GM21390 (cell line): ENCODE measurements around the gene TP53TG5.
A peak's percentile ranks its signal among the peaks of the same experiment; 100 is the strongest.

Experiments used
- ATAC-seq: cut with Tn5 transposase; IDR thresholded peaks from one replicate; pipeline ENCODE4 v1.9.1; 2021; ENCODE audit not compliant: unreplicated experiment

TP53TG5 gene

DNA sequence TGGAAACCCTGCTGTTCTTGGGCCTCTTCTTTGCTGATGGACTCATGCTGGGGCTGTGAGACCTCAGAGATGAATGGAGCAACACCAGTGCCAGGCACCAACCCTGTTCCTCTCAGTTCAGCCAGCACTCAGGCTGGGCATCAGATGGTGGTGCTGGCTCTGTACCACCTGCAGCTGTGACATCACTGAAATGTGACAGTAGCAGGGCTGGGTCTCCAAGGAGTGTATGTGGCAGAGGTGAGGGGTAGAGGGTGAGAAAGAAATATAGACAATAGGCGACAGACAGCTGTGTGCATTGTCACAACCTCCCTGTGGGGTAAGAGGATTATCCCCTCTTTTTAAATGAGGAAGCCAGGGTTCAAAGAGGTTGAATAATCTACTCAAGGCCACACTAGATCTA lies at the start of gene TP53TG5:
TP53TG5 (minus strand) TSS at position 135 of the 400 bp plus-strand sequence; CDS start at position 46, 89 bp downstream.
- ATAC-seq = no peak

DNA sequence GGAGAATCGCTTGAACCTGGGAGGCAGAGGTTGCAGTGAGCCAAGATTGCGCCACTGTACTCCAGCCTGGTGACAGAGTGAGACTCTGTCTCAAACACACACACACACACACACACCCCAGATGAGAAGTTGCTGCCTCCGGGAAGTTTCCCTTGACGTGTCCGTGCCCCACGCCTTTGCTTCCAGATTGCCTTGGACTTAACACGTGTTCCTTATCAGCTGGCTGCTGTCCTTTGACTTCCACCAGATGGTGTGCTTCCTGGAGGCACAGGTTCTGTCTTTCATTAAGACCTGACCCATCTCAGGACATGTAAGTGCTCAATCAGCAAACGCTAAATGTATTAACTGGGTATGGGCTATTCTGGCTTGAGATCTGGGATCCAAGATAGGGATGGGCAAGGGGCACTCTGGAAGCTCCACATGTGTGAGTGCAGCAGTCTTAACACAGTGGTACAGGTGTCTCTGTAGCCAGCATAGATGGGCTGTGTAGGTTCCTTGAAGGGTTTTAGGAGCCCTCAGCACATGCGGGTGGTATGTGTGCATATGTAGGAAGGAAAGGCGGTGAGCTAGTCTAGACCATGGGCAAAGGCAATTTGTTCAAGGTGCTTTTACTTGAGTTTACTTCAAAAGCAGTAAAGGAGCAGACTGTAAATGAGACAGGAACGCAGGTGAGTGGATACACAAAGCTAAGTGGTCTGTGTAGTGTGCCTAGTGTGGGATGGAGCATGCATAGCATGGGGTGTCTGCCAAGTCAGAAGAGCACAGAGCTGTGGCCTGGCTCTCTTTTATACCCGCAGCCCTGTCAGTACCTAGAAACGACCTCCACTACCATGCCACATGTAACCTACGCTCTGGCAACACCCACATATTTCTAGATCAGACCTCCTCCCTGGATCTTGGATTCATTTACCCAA lies 49.4 kb upstream of the TP53TG5 start:
- ATAC-seq = no peak

GRCh38 chr20:45426320-45427016 lies 48.3 kb upstream of the TP53TG5 start:
- no peak for ATAC-seq

GRCh38 chr20:45425561-45425960 lies 47.4 kb upstream of the TP53TG5 start:
- no peak for ATAC-seq

GRCh38 chr20:45423700-45424099 lies 45.6 kb upstream of the TP53TG5 start:
- no peak for ATAC-seq

DNA sequence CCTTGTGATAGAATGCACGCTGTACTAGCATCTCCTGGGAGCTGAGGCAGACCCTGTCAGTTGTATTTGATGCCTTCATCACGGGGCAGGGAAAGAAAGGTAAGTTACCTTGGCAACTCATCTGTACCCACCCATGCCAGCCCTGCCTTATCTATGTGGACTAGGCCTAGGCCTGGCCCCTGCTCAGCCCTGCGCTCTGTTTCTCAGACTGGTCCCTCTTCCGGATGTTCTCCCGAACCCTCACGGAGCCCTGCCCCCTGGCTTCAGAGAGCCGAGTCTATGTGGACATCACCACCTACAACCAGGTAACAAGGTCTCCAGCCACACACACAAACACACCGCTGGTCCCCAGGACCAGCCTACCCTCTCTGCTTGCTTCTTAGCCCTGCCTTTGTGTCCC lies 42.0 kb upstream of the TP53TG5 start:
- ATAC-seq = no peak

DNA sequence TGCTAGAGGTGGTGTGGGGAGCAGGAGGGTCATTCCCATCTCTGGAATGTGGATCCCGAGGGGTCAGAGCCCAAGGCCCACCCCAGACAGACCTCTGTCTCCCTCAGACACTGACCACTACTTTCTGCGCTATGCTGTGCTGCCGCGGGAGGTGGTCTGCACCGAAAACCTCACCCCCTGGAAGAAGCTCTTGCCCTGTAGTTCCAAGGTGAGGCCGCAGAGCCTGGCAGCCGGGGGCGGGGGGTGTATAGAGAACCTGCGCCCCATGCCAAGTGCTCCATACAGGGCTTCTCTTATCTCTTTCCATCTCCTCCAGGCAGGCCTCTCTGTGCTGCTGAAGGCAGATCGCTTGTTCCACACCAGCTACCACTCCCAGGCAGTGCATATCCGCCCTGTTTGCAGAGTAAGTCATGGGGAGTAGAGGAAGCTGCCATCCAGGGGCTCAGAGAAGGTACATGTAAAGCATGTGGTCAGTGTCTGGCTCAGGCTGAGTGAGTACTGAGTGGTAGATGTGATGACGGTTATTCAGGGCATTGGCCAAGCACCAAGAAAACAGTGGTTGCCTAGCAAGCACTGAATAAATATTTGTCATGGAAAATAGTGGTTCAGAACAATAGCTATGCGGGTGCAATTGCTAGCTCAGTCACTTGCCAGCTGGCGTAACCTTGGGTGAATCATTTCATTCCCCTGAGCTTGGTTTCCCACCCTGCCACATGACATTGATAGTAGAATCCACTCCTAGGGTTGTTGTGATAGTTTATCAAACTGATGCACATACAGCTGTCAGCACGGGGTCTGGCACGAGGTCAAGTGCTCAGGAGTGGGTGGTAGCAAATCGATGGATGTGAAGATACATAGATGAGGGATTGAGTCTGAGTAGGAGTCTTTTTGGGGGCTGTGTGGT lies 41.3 kb upstream of the TP53TG5 start:
- peak; percentile 62 for ATAC-seq

GRCh38 chr20:45416917-45417316 lies 38.8 kb upstream of the TP53TG5 start:
- ATAC-seq = no peak

DNA sequence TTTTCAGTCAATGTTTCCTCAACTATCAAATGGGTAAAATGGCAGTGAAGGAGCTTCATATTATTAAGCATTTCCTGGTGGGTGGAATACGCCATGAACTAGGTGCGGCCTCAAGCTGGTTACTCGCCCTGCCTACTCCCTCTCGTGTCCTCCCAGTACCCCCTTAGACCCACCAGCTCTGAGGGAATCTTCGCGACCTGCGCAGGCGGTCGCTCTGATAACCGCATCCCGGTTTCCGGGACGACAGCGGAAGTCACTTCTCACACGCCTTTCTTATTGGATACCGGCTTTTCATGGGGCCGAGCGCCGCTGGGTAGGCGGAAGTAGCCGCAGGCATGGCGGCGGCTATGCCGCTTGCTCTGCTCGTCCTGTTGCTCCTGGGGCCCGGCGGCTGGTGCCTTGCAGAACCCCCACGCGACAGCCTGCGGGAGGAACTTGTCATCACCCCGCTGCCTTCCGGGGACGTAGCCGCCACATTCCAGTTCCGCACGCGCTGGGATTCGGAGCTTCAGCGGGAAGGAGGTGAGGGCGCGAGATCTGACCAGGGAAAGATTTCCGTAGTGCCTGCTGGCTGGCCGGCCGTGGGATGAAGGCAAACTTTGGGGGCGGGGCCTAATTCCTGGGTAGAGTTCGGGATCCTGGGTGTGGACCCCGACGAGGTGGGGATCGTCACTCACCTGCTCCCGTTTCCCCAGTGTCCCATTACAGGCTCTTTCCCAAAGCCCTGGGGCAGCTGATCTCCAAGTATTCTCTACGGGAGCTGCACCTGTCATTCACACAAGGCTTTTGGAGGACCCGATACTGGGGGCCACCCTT lies 37.9 kb upstream of the TP53TG5 start, which contains the start of gene PIGT:
PIGT (plus strand) TSS at position 320 of the 816 bp plus-strand sequence; CDS start at position 336, 16 bp downstream.
- ATAC-seq = peak; percentile 82

GRCh38 chr20:45413479-45413878 lies 35.4 kb upstream of the TP53TG5 start:
- ATAC-seq = no peak

- ATAC-seq = no peak
Observed at GRCh38 chr20:45412653-45413052, 34.5 kb upstream of the TP53TG5 start.

- no peak for ATAC-seq
Observed at GRCh38 chr20:45410887-45411286, 32.8 kb upstream of the TP53TG5 start.

GRCh38 chr20:45409521-45410272 lies 31.6 kb upstream of the TP53TG5 start:
- ATAC-seq = no peak

DNA sequence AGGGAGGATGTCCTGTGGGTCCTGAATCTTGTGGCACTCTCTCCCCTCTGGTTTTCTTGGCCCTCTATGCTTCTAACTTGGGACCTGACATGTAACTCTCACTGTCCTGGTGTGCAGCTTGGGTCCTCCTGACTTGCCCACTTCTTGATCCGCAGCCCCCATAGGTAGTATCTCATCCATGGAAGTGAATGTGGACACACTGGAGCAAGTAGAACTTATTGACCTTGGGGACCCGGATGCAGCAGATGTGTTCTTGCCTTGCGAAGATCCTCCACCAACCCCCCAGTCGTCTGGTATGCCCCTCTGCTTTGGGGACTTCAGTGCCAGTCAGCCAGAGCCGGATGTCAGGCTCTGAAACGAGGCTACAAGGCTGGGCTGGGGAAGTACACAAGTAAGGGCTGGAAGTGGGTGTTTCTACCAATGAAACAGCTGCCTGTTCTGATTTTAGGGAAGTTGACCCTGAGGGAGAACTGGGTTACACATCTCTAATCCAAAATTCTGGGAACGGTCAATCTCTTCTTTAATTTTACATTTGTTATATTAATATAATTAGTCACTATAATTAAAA lies 30.6 kb upstream of the TP53TG5 start:
- ATAC-seq = no peak

DNA sequence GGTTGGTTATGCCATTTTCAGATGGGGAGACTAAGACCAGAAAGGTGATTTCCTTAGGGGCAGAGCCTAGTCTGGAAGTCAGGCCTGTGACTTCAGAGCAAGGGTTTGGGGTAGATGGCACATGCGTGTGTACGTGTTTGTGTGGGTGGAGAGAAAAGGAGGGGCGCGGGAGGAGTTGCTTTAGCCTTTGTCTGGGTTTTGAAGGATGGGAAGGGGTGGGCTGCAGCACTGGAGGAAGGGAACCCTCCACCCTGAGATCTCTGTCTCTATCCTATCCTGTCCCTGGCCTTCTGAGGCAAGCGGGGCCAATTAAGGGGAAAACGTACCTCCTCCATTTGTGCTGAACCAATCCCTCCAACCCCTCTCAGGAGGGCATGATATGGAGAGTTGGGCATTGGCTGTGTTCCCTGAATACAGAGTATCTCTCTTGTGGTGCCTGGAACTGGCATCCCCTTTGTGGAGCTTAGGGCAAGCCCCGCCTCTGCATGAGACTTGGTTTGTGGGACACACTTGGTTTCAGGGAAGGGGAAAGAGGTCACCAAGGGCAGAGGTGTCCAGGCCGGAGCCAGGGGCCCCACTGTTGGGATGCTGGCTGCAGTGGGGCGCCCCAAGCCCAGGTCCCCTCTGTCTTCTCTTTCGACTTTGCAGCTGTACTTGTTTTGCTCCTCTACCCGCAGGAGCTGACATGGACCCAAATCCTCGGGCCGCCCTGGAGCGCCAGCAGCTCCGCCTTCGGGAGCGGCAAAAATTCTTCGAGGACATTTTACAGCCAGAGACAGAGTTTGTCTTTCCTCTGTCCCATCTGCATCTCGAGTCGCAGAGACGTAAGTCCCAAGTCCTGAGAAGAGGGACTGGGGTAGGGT lies 29.9 kb upstream of the TP53TG5 start, which contains the start of gene DBNDD2:
DBNDD2 (plus strand) TSS at position 507 of the 863 bp plus-strand sequence; CDS start at position 686, 179 bp downstream.
- no peak for ATAC-seq

- no peak for ATAC-seq
Observed at GRCh38 chr20:45407067-45407745, 29.1 kb upstream of the TP53TG5 start.
